ENCODE data around the gene CEP112.

CEP112 gene

DNA sequence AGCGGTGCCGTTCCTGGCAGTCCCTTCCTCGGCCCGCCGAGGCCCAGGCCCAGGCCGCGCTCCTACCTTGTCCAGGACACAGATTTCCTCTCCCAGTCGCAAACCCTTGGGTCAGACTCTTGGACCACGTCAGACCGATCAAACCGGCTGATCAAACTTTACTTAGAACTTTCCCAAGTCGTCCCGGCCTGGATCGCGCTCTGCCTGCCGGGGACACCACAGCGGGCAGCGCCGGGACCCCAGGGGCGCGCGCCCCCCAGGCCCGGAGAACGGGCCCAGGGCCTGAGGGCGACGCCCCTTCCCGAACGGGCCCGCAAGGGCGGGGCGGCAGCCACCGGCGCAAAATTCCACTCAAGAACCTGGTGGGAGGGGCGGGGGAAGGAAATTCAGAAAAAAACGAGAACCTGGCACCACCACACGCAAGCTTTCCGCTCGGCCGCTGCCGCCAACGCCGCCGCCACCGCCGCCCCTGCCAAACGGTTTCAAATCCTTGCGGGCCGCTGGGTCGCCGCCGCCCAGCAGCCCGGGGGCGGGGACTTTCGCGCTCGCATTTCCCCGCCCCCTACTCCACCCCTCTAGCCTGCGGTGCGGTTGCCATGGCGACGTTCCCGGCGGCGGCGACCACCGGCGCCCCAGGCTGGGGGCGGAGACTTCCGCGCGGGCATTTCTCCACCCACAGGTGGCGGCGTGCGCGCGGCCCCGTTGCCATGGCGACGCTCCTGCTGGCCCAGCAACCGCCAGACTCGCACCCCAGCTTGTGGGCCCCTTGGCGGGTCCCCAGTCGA, at the start of gene CEP112:
TSS of gene CEP112 (minus strand) at position 541 of the 785 bp plus-strand sequence.
- Histone ChIP-seq H3K4me3 (ENCODE audit: low read depth, low read length) (peak within 1 kb of the TSS; percentile 88), H3K9ac (ENCODE audit: low read length) (peak within 1 kb of the TSS; percentile 79), H3K36me3 (ENCODE audit: control insufficient read depth, insufficient read depth, low read length) (no peaks in the 10 kb centered on the region), H3K4me1 (ENCODE audit: control insufficient read depth, insufficient read depth, low read length) (peaks cover 12% of the 10 kb centered on the region), H3K27me3 (ENCODE audit: control insufficient read depth, insufficient read depth, low read length) (no peaks in the 10 kb centered on the region), H3K9me3 (ENCODE audit: control insufficient read depth, insufficient read depth, low read depth, low read length) (no peaks in the 10 kb centered on the region), H3K27ac (ENCODE audit: low read depth, low read length) (peak within 1 kb of the TSS; percentile 45; the same call in 1 of the 2 replicates)

DNA sequence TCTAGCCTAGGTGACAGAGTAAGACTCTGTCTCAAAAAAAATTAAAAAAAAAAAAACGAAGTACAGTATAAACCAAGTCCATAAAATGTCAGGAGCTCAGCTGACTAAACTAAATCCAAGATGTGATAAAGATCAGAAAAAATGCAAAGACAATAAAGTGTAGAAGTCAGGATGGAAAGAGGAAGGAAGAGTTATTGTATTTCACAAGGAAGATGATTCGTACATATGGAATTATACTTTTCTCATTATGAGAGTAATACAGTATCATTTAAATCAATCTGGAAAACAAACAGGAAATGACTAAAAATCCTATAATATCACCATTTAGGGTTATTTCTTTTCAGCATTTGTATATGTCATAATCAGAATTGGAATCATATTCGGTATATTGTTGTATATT, 48.7 kb upstream of the CEP112 start:
- Histone ChIP-seq H3K4me1 (ENCODE audit: control insufficient read depth, insufficient read depth, low read length) (no peaks in the 10 kb centered on the region), H3K9me3 (ENCODE audit: control insufficient read depth, insufficient read depth, low read depth, low read length) (no peaks in the 10 kb centered on the region), H3K27ac (ENCODE audit: low read depth, low read length) (no peak overlapping the region), H3K36me3 (ENCODE audit: control insufficient read depth, insufficient read depth, low read length) (no peaks in the 10 kb centered on the region), H3K9ac (ENCODE audit: low read length) (no peak overlapping the region), H3K4me3 (ENCODE audit: low read depth, low read length) (no peak overlapping the region), H3K27me3 (ENCODE audit: control insufficient read depth, insufficient read depth, low read length) (no peaks in the 10 kb centered on the region)

DNA sequence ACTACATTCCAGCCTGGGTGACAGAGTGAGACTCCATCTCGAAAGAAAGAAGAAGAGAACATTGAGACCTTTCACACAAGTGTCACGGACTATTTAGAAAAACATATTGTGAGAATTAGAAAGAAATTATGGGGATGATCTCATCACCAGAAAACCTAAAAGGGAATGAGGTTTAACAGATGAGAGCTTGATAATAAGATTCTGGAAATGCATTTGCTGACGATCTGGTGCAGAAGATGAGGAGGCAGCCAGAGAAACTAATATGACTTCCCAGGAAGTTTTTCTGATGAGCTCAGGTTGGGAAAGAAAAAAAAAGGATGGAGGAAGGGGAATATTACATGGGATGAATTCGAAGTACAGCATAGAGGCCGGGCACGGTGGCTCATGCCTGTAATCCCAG, 48.1 kb upstream of the CEP112 start:
- Histone ChIP-seq H3K9ac (ENCODE audit: low read length) (no peak overlapping the region), H3K9me3 (ENCODE audit: control insufficient read depth, insufficient read depth, low read depth, low read length) (no peaks in the 10 kb centered on the region), H3K27ac (ENCODE audit: low read depth, low read length) (no peak overlapping the region), H3K4me1 (ENCODE audit: control insufficient read depth, insufficient read depth, low read length) (no peaks in the 10 kb centered on the region), H3K36me3 (ENCODE audit: control insufficient read depth, insufficient read depth, low read length) (no peaks in the 10 kb centered on the region), H3K4me3 (ENCODE audit: low read depth, low read length) (no peak overlapping the region), H3K27me3 (ENCODE audit: control insufficient read depth, insufficient read depth, low read length) (no peaks in the 10 kb centered on the region)

DNA sequence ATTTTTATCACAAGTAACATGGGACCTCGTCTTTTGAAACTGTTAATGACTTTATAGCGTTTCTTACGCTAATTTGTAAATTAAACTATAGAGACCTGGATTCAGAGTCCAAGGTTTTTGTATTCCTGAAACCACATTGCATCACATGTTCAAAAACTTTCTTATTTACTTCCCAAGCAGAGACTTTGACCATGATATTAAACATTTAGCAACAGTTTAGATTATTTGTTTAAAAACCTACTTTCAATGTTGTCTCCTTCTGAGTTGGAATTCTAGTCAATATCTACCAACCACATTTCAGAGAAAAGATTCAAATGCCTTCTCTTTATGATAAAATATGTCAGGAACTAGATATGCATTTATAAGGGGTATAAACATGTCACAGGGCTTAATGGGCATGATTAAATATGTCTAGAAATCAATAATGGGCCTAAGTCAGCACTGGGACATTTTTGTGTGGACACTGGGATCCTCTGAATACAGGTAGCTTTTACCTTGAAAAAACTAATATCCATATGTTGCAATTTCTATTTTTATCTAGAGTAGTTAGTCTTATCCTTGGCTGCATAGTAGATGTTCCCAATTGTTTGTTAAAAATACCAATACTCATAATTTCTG, 43.6 kb upstream of the CEP112 start:
- Histone ChIP-seq H3K4me1 (ENCODE audit: control insufficient read depth, insufficient read depth, low read length) (no peaks in the 10 kb centered on the region), H3K27me3 (ENCODE audit: control insufficient read depth, insufficient read depth, low read length) (no peaks in the 10 kb centered on the region), H3K27ac (ENCODE audit: low read depth, low read length) (no peak overlapping the region), H3K9me3 (ENCODE audit: control insufficient read depth, insufficient read depth, low read depth, low read length) (no peaks in the 10 kb centered on the region), H3K4me3 (ENCODE audit: low read depth, low read length) (no peak overlapping the region), H3K9ac (ENCODE audit: low read length) (no peak overlapping the region), H3K36me3 (ENCODE audit: control insufficient read depth, insufficient read depth, low read length) (no peaks in the 10 kb centered on the region)

DNA sequence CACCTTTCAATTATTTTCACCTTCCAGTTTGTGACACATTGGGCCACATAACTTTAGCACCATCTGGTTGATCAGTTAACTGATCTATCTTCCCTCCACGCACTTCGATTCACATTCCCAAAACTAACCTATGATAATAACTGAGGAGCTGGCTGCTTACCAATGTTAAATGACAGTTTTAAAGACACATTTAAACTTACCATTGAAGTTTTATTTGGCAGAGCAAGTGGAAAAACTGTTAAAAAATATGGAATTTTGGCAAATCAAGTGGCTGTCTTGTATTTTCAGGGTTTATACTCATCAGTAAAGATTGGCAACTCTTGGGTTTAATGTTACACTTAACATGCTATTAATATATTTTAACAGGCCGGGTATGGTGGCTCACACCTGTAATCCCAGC, 42.7 kb upstream of the CEP112 start:
- H3K27me3 ChIP-seq (ENCODE audit: control insufficient read depth, insufficient read depth, low read length): no peaks in the 10 kb centered on the region
- no peaks in the 10 kb centered on the region for H3K4me1 ChIP-seq (ENCODE audit: control insufficient read depth, insufficient read depth, low read length)
- no peak overlapping the region for H3K4me3 ChIP-seq (ENCODE audit: low read depth, low read length)
- no peaks in the 10 kb centered on the region for H3K36me3 ChIP-seq (ENCODE audit: control insufficient read depth, insufficient read depth, low read length)
- no peak overlapping the region for H3K9ac ChIP-seq (ENCODE audit: low read length)
- no peaks in the 10 kb centered on the region for H3K9me3 ChIP-seq (ENCODE audit: control insufficient read depth, insufficient read depth, low read depth, low read length)
- H3K27ac ChIP-seq (ENCODE audit: low read depth, low read length): no peak overlapping the region

DNA sequence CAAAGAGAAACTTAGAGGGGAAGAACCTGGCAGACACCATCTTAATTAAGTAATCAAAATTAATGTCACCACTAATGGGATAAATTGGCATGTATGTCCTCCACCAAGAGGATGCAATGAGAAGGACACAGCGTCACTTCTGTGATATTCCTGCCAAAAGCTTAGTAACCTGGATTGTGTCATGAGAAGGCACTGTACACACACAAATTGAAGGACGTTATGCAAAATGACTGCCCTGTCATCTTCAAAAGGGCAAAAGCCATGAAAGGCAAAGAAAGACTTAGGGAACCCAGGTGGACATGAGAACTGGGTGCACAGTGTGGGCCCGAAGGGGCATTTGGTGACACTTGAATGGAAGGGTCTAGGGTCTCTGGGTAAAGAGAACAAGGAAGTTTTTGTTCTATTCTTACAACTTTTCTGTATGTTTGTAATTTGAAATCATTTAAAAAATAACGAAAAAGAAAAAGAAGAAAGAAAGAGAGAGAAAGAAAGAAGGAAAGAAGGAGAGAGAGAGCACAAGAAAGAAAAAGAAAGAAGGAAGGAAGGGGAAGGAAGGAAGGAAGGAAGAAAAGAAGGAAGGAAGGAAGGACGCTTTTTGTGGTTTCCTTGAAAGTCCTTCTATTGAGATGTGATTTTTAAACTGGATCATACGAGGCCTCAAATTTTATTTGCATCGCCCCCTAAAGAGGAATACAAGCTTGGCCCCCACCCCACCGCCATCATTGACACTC, 41.3 kb upstream of the CEP112 start:
- Histone ChIP-seq H3K36me3 (ENCODE audit: control insufficient read depth, insufficient read depth, low read length) (no peaks in the 10 kb centered on the region), H3K27ac (ENCODE audit: low read depth, low read length) (no peak overlapping the region)

DNA sequence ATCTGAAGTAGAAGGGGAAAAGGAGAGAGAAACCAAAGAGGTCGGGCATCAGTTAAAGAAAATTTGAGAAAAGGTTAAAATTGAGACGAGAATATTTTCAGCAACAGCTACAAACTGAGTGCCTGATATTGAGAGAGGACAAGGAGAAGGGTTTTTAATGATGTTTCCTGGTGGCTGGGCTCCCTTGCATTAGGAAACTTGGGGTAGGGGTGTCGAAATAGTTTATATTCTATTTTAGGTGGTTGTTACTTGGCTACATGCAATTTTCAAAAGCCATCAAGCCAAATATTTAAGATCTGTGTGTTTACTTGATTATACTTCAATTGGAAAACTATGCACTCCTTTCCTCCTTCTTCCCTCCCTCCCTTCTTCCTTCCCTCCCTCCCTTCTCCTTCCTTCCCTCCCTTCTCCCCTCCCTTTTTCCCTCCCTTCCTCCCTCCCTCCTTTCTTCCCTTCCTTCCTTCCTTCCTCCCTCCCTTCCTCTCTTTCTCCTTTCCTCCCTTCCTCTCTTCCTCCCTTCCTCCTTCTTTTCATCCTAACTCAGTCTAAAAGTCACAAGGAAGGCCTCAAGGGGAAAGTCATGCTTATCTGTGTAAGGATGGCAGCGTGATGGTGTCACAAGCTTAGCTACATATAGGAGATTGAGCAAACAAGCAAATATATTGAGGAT, 39.1 kb upstream of the CEP112 start:
- Histone ChIP-seq H3K36me3 (ENCODE audit: control insufficient read depth, insufficient read depth, low read length) (no peaks in the 10 kb centered on the region), H3K4me3 (ENCODE audit: low read depth, low read length) (no peak overlapping the region), H3K9me3 (ENCODE audit: control insufficient read depth, insufficient read depth, low read depth, low read length) (no peaks in the 10 kb centered on the region), H3K27me3 (ENCODE audit: control insufficient read depth, insufficient read depth, low read length) (no peaks in the 10 kb centered on the region), H3K4me1 (ENCODE audit: control insufficient read depth, insufficient read depth, low read length) (no peaks in the 10 kb centered on the region), H3K27ac (ENCODE audit: low read depth, low read length) (no peak overlapping the region), H3K9ac (ENCODE audit: low read length) (no peak overlapping the region)

More for the DNA sequence above, 41.3 kb upstream of the CEP112 start:
- Histone ChIP-seq H3K27me3 (ENCODE audit: control insufficient read depth, insufficient read depth, low read length) (no peaks in the 10 kb centered on the region), H3K4me1 (ENCODE audit: control insufficient read depth, insufficient read depth, low read length) (no peaks in the 10 kb centered on the region), H3K4me3 (ENCODE audit: low read depth, low read length) (no peak overlapping the region), H3K9ac (ENCODE audit: low read length) (no peak overlapping the region), H3K9me3 (ENCODE audit: control insufficient read depth, insufficient read depth, low read depth, low read length) (no peaks in the 10 kb centered on the region)

DNA sequence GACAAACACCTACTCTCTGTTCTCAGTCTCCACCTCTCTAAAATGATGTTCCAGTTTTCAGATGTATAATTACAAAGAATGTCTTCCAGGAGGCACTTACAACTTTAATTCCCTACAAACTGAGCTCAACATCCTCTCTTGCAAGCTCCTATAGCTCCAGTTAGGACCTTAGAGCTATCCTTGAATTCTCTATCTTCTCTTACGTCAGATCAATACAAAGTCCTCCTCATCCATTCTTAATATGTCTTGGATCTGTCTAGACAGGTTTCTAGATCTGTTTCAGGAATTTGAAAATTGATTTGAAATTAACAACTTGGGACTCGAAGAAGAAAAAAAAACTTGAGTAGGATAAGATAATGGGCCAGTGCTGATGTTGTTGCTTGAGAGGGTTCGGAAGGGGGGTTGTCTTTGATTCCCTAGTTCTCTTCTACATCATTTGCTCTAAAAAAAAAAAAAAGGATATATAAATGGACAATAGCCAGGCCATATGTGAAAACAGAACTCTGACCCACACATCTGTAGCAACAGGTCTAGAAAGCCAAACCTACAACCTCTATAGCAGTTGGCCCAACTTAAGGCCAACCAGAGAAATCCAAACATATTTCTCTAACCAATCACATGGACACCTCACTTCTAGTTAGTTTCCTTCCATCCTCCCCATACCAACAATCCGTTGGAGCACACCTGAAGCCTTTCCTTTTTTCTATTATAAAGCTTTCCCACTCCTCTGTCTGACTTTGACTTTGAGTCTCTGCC, 38.0 kb upstream of the CEP112 start:
- H3K27me3 ChIP-seq (ENCODE audit: control insufficient read depth, insufficient read depth, low read length): no peaks in the 10 kb centered on the region
- no peak overlapping the region for H3K9ac ChIP-seq (ENCODE audit: low read length)
- no peaks in the 10 kb centered on the region for H3K36me3 ChIP-seq (ENCODE audit: control insufficient read depth, insufficient read depth, low read length)
- no peaks in the 10 kb centered on the region for H3K9me3 ChIP-seq (ENCODE audit: control insufficient read depth, insufficient read depth, low read depth, low read length)
- no peaks in the 10 kb centered on the region for H3K4me1 ChIP-seq (ENCODE audit: control insufficient read depth, insufficient read depth, low read length)
- H3K27ac ChIP-seq (ENCODE audit: low read depth, low read length): no peak overlapping the region
- H3K4me3 ChIP-seq (ENCODE audit: low read depth, low read length): no peak overlapping the region

DNA sequence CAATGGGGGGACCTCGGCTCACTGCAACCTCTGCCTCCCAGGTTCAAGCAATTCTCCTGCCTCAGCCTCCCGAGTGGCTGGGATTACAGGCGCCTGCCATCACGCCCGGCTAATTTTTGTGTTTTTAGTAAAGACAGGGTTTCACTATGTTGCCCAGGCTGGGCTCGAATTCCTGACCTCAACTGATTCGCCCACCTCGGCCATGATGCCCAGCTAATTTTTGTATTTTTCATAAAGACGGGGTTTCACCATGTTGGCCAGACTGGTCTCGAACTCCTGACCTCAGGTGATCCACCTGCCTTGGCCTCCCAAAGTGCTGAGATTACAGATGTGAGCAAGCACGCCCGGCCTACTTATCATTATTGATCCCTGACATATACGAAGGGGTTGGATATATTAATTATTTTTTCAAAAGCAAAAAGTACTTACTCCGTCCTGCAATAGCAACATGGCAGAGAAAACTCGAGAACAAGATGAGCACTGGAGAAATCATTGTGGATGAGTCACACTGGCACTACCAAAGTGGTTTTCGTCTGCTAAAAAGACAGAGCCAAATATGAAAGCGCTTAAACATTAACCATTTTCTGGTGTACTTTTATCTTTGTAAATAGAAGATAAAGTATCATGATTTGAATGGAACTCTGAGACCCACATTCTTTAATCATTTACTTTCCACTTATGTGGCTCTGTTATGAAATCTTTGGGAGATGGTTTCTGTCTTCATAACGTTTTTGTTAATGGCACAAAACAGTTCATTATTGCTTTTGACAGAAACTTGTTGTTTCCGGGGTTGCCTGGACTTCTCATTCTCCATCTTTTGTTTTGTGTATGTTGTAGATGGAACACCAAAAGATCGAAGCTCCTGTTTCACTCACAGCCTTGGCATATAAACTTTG, 37.2 kb upstream of the CEP112 start, which contains the start of gene APOH:
TSS of gene APOH (minus strand) at position 529 of the 896 bp plus-strand sequence. CDS start at position 493, 36 bp downstream.
- Histone ChIP-seq H3K27ac (ENCODE audit: low read depth, low read length) (no peak within 1 kb of the TSS), H3K36me3 (ENCODE audit: control insufficient read depth, insufficient read depth, low read length) (no peaks in the 10 kb centered on the region), H3K4me1 (ENCODE audit: control insufficient read depth, insufficient read depth, low read length) (no peaks in the 10 kb centered on the region), H3K9ac (ENCODE audit: low read length) (no peak within 1 kb of the TSS), H3K4me3 (ENCODE audit: low read depth, low read length) (no peak within 1 kb of the TSS), H3K9me3 (ENCODE audit: control insufficient read depth, insufficient read depth, low read depth, low read length) (no peaks in the 10 kb centered on the region), H3K27me3 (ENCODE audit: control insufficient read depth, insufficient read depth, low read length) (no peaks in the 10 kb centered on the region)

Data from HUES6 (cell line).